Suppressor macrophage (primary cell): ENCODE data around the gene GSN.

ENCODE experiments used
- DNase-seq, 4 experiments: peaks; one replicate each; pipeline ENCODE4 v3.0.0-alpha.2; 2020 to 2022
- total RNA-seq, 17 experiments: gene quantifications; one replicate each; lab custom pipeline; 2026; ENCODE audit warnings: mixed read lengths in 6 of 17, inconsistent platforms in 3 of 17; lab: John Stamatoyannopoulos, UW

Gene GSN
- total RNA-seq = 889 to 2,631 (median 1,313) reads per million in 17 experiments

DNA sequence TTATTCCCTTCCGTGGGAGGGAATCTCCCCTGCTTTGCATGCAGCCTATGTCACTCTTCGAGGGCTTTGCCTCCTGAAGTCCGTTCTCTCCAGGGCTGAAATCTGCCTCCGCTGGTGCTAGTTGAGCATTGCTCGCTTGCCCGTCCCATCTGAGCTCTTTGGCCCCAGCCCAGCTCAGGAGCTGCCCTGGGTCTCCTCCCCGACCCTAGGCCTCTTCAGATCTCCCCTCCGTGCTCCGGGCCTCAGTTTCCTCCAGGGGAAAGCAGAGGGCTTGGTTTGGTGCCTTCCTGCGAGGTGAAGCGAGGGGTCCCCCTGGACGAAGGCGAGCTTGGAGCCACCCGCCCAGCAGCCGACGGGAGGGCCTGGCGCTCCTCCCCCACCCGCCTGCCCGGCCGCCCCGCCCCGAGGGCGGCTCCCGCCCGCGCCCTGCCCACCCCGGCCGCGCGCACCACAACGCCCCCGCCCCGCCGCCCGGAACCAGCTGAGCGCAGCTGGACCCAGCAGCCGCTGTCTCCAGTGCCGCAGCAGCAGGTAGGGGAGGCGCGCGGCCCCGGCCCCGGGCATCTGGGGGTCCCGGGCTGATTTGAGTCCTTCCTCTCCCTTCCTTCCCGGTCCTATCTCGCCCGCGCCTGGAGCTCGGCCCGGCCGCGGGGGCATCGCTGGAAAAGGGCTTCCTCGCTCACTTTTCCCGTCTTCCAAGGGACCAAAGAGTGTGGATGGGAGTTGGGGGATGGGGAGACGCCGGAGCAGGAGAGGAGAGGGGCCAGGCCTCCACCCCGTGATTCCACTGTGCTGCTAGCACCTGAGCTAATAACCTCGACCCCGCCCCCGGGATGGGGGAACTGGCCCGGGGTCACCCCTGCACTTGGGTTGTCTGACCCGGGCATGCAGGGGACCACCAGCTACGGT, at the start of gene GSN:
Gene GSN (plus strand): TSS at position 474 of the 909 bp plus-strand sequence. CDS start 33,810 bp downstream, outside the sequence.
- peak; percentile 49 to 87 (median 68) for DNase-seq

DNA sequence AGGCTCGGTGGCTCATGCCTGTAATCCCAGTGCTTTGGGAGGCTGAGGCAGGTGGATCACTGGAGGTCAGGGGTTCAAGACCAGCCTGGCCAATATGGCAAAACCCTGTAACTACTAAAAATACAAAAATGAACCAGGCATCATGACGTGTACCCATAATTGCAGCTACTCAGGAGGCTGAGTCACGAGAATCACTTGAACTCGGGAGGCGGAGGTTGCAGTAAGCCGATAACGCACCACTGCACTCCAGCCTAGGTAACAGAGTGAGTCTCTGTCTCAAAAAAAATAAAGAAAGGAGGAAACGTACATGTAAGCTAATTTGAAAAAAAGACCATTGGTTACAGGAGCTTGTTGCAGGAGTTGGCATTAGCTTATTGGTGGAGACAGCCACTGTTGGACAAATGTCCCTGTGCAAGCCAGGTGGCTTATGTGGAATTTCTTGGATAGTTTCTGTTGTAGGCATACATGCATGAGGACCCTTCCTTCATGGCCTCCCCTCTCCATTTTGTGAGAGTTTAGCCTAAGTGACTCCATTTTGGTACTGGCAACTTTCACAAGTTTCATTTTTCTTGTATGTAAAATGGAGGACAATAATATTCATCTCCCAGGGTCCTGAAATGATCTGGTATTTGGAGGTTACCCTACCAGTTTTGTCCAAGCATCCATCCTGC, 49.5 kb upstream of the GSN start:
- DNase-seq = no peak

DNA sequence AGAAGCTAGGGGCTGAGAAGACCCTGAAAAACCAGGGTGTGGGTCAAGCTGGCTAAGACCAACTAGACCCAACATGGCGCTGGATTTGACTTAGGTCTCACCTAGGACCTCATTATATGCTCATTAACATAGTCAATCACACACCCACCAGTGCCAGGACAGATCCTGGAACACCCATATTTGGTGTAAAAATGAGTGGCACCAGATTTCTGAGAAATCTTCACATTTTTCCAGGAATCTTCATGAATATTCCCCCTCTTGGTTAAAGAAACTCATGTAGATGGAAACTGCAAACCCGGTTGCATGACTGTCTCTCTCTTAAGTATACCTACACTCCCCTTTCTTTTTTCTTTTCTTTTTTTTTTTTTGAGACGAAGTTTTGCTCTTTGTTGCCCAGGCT, 48.4 kb upstream of the GSN start:
- DNase-seq = no peak

DNA sequence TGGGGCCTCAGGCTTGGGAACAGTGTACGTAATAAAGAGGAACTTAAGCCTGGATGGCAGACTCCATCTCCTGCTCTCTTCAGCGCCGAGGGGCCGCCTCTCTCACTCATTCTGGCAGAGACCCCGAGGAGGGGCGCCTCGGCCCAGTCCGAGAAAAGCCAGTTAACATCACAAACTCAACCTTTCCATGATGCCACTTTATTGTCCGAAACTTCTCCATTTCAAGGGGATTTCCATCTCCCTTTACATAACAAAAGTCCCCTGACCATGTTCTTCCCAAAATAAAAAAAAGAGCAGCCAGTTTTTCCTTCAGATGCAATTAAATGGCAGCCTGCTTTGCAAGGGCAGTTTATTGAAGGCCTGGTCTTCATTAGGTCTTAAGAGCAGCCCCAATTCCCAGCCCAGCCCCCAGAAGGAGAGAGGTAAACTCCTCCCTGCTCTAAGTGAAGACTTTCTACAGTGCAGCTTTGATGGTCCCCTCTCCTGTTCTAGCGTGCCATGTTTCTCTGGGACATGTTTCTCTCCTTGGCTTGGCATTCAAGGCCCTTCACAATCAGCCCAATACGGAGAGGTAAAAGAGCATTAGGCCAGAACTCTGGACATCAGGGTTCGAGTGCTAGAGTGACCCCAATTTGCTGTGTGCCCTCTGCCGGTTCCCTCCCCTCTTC, 46.8 kb upstream of the GSN start:
- DNase-seq = peak; percentile 76 to 88 (median 82)

DNA sequence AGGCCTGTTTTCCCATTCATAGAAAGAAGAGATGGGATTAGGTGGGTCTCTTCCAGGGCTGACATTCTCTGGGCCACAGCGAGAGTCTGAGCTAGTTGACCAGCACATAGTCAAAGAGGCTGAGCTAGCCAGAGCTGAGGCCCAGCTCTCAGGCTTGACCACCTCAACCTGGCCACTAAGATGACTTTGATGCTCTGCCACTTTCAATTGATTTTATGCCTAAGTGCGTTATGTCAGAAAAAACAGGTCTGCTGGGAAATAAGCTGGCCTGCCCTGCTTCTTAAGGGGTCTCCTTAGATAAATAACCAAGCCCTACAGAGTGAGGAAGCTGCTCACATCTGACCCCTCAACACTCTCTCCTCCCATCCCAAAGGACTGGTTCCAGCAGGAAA, 46.3 kb upstream of the GSN start:
- no peak for DNase-seq

DNA sequence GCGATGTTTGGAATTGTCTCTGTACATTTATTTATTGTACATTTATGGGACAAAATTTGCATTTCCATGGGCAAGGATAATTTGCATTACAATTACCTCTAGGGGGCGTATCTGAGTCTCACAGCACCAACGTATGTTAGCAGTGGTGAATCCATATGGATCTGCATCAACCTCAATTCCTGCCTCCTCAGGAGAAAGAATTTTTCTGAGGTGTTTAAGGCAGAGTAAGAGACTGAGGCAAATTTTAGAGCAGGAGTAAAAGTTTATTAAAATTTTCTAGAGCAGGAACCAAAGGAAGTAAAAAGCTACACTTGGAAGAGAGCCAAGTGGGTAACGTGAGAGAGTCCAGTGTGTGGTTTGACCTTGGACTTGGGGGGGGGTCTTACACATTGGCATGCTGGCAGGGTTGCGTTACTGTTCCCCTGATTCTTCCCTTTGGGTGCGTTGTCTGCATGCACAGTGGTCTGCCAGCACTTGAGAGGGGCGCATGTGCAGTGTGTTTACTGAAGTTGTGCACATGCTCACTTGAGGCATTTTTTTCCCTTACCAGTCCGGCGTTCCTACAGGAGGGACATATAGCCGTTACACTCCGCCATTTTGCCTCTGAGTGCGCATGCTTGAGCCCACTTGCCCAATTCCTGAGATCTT, 45.3 kb upstream of the GSN start:
- DNase-seq = peak; percentile 38 to 82 (median 56)

DNA sequence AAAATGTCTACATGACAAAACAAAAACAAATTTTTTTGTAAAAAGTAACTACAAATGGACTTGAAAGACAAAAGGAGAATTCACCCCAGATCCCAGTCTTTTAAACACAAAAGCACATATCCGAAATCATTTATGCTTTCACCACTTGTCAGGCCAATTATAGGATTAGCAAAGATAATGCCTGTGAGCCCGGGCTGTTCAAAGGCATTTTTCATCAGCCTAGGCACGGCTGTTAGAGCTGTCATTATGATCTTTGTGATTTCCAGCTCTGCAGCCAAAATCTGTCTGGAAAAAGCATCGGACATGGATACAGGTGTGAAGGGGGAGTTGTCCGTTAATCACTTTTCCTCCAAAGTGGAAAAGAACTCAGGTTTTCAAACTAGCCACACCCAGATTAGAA, 42.7 kb upstream of the GSN start:
- DNase-seq = no peak

DNA sequence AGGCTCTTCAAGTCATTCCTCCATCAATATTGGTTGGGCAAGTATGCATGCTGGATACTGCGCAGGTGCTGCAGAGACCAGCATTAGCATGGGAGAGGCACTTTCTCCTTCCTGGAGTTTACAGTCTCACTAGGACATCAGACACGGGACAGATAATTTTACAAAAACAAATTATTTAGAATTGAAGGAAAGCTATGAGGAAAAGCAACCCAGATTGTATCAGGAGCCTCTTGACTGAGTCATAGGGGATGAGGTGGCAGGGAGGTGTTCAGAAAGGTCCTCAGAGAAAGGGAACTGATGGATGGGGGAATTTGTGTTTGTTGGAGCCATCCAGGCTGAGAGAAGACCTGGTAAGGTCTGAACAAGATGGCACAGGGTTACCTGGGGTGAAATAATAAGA, 41.8 kb upstream of the GSN start:
- DNase-seq = no peak

DNA sequence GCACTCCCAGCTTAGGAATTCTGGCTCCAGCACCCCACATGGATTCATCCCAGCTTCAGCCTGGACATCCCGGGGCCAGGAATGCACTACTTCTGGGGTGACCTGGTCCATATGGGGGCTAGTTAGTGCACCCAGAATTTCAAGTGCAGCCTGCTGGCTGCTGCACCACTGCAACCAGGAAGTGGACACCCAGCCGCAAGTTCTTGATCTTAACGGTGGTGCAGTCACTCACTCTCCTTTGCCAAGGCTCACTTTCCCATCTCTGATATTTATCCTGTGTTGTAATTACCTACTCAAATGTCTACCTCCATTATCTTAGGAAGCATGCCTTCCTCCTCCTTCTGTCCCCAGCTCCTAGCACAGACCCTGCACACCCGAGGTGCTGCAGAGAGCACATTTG, 40.1 kb upstream of the GSN start:
- peak in 1 of 4 experiments; percentile 38 for DNase-seq

DNA sequence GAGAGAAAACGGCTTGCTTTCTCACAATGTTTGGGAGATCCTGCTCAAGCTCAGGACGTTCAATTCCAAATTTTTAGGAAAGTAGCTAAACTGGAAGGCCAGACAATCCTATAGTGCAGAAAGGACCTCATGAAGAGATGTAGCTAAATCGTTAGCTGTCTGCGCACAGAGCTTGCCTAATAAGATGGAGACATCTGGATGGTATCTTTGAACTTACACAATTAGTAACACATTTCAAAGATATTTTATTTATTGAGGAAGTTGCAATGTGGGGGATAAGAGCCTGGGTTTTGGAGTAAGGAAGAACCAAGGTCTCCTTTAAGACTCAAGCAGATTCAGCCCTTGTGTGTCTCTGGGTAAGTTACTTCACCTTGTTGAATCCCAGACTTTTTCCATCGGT, 37.7 kb upstream of the GSN start:
- DNase-seq = peak in 1 of 4 experiments; percentile 26

DNA sequence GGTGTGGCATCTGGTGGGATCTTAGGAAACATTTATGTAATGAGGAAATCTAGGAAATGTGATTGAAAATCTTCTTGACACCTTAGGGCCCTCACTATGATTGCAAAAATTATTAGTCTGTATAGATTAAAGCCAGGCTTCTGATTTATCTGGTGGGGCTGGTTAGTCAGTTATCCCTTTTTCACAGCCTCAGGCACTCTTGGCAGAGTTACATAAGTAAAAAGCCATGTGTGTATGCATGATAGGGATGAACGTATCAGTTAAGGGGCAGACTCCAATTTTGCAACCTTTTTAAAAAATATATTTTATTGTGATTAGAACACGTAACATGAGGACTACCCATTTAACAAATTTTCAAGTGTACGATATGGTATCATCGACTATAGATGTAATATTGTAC, 35.7 kb upstream of the GSN start:
- no peak for DNase-seq

DNA sequence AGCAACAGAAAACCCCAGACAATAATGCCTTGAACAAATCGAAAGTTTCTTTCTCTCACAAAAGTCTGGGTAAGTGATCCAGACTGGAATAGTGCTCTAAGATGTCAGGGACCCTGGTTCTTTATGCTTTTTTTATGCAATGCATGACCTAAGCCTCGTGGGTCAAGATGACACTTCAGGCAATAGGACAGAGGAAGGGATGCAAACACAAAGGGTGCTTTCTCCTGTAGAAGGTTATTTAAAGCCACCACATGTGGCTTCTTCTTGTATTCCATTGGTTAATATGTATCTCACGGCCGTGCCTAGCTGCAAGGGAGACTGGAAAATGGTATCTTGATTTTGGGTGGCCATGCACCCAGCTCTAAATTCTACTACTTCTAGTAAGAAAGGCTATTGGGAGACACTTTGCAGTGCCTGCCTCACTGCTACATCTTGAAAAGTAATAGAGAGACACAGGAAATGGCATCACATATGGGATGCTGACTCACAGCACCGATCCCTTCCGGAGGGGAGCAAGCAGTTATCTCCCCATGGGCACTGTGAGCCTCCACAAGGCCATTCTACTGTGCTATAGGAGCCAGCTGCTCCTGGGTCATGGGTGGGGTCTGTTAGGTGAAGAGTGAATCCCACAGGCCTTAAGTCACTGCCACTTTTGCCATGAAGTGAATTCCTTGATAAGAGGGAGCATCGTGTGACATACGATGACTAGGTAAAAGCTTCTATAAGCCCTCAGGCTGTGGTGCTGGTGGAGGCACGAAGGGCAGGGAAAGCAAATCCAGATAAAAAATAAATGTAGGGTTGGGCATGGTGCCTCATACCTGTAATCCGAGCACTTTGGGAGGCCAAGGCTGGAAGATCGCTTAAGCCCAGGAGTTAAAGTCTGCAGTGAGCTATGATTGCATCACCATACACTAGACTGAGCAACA, 33.8 kb upstream of the GSN start:
- DNase-seq = peak; percentile 35 to 63 (median 40)

DNA sequence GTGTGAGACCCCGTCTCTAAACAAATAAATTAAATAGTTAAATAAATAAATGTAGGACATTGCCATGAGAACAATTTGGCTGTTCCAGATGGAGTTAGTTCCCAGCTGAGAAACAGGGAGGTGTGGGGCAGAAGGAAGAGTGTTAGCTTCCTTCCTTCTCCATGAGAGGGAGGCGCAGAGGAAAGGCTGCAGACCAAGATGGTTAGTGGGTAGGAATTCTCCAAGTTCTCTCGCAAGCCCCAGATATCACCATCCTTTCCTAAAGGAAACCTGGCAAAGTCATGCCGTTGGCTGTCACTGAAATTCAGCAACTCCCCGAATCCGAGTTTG, 33.2 kb upstream of the GSN start:
- no peak for DNase-seq

DNA sequence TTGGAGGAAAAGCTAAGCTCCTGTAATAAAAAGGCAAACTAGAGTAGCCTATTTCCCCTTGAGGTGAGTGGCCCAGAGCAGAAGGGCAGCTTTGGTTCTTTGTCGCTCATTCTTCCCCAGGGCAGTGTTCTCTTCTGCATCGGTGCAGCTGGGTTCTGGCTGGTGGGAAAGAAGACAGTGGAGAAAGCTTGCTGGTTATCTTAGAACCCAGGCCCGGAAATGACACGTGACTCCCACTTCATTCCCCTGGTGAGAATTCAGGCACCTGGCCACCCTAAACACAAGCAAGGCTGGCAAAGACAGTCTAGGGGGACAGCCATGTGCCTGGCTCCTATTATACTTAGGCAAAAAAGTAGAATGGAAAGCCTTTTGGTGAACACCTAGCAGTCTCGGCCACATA, 32.5 kb upstream of the GSN start:
- DNase-seq = no peak

DNA sequence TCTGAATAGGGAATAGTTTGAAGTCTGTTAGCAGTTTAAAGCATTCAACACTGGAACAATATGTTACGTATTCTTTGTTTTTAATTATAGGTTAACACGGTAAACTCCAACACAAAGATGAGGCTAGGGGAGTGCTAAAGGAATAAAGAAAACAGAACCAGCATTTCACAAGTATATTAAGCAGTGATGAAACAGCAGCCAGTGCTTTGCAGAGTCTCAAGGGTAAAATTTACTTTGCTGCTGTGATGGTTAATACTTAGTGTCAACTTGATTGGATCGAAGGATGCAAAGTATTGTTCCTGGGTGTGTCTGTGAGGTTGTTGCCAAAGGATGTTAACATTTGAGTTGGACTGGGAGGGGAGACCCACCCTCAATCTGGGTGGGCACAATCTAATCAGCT, 30.0 kb upstream of the GSN start:
- DNase-seq = no peak

DNA sequence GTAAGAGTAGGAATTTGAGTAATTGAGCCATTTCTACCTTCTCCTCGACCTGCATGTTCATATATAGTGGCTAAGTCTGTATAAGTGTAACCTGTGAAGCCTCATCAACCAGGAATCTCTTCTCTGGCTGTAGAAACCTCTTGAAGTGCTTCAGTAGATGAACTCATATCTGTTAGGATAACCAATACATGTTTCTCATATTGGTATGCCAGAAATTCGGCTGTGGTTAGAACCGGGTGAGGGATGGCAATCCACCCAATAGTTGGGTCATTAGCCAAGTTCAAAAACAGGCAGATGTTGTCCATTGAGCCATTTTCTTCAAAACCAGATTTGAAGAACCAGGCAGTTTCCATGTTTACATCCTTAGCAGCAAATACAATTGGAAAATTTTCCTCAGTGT, 28.9 kb upstream of the GSN start:
- DNase-seq = no peak

DNA sequence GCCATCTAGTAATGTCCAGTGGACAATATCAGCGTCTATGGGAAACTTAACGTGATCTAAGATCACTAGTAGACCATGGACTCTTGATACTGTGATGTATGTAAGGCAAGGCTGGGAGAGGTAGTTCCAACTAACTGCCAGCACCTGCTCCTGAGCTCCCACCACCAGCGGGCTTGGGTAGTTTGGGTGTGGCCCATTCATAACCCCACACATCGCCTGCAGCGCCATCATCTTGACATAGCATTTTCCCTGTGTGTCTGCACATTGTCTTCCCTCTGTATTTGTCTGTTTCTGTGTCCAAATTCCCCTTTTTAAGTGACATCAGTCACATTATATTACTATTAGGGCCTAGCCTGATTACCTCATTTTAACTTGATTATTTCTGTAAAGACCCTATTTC, 28.1 kb upstream of the GSN start:
- DNase-seq = peak in 1 of 4 experiments; percentile 21

DNA sequence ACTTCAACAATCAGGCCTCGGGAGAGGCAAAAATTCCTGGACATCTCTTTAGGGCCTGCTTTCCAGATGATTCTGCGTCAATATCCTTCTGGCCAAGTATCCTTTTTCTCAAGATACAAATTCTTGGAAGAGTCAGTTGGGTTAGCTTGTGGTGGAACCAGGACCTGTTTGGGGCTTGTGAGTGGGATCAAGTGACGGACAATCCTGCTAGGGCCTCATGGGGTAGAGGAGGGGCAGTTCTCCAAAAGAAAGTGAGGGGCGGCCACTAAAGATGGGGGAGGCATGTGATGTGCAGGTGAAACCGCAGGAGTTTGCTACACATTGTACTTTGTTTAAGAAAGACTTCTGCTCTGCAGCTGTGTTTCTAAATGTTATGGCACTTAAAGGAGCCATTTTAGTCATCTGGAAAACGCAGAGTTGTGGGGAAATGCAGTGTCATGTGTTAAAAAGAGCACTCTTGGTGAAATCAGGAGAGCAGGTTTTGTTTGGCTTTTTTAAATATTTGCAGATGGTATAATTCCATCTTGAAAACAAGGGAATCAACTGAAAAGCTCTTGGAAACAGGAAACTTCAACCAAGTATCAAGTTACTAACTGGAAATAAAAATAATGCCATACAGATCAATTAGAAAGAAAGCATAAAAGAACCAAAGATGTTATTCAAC, 27.4 kb upstream of the GSN start:
- no peak for DNase-seq

DNA sequence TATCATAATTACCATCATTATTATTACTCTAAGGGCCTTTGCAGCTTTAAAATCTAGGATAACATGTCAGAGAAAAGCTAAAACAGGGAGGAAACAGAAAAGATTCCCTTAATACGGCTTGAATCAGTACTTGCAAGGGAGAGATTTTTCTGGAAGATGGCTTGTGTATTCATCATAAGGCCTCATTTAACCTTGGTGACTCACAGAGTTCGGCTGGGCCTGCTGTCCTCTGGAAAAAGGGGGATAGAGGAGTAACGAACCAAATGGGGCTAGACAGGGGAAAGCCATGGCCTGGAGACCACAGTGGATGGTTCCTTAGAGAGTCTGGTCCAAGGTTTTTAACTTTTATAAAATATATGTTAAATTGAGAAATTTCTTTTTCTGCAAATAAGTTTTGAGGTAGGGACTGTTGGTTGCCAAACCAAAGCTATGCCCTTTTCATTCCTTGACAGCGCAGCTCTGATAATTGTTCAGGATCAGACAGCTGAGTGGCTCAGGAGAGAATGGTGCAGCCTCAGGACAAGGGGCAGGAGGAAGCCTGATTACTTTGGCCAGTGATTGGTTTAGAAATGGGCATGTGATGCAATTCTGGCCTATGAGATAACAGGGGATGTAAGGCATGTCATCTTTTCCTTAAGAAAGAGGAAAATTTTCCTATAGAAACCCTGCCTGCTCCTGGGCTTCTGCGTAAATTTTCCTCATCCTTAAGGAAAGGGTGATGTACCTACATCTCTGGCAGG, 25.6 kb upstream of the GSN start:
- DNase-seq = no peak

DNA sequence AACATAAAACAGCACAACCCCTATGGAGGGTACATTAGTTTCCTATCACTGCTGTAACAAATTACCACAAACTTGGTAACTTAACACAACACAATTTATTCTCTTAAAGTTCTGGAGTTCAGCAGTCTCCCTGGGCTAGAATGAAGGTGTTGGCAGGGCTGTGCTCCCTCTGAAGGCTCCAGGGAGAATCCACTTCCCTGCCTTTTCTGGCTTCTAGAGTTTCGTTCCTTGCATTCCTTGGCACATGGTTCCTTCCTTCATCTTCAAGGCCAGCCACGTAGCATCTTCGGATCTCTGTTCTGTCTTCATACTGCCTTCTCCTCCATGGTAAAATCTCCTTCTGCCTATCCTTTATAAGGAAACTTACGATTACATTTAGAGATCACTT, 25.0 kb upstream of the GSN start:
- no peak for DNase-seq
